H9 (cell line): Measurements from ENCODE around the gene CCDC158. TPM values are rescaled to one million over a fixed set of nuclear protein-coding genes. Genes with fewer than 3 reads are reported as not detected.

ENCODE experiments used
- DNase-seq: peaks from one replicate; pipeline ENCODE4 v3.0.0-alpha.2; 2017
- H2AFZ ChIP-seq: one replicate; pipeline ENCODE4 v1.6.1; 2013; ENCODE audit warnings: mild to moderate bottlenecking, low read length, control low read depth, moderate library complexity
- H2AK5ac ChIP-seq: 2 replicates; pipeline ENCODE4 v1.6.1; 2013; ENCODE audit warnings: low read length, control low read depth, mixed read lengths; ENCODE audit not compliant: insufficient read length
- H2BK120ac ChIP-seq: one replicate; pipeline ENCODE4 v1.6.1; 2013; ENCODE audit warnings: low read depth, mild to moderate bottlenecking, low read length, control low read depth, inconsistent platforms; ENCODE audit not compliant: poor library complexity, severe bottlenecking
- H2BK12ac ChIP-seq: 2 replicates; pipeline ENCODE4 v1.6.1; 2013; ENCODE audit warnings: low read length, control low read depth, mixed read lengths, low read depth; ENCODE audit not compliant: insufficient read length
- H2BK15ac ChIP-seq: 2 replicates; pipeline ENCODE4 v1.6.1; 2013; ENCODE audit warnings: low read depth, low read length, control low read depth
- H2BK20ac ChIP-seq: one replicate; pipeline ENCODE4 v1.6.1; 2013; ENCODE audit warnings: low read depth, mild to moderate bottlenecking, low read length, control low read depth, inconsistent platforms; ENCODE audit not compliant: poor library complexity, severe bottlenecking
- H2BK5ac ChIP-seq: 2 replicates; pipeline ENCODE4 v1.6.1; 2013; ENCODE audit warnings: low read length, control low read depth, mixed read lengths; ENCODE audit not compliant: insufficient read length
- H3K14ac ChIP-seq: 2 replicates; pipeline ENCODE4 v1.6.1; 2013; ENCODE audit warnings: low read length, control low read depth; ENCODE audit not compliant: insufficient read depth
- H3K18ac ChIP-seq: 2 replicates; pipeline ENCODE4 v1.6.1; 2013; ENCODE audit warnings: low read depth, mild to moderate bottlenecking, mixed read lengths, low read length, control low read depth; ENCODE audit not compliant: insufficient read length
- H3K23ac ChIP-seq: 2 replicates; pipeline ENCODE4 v1.6.1; 2013; ENCODE audit warnings: low read length, control low read depth, mixed read lengths, low read depth; ENCODE audit not compliant: insufficient read length
- H3K23me2 ChIP-seq: 2 replicates; pipeline ENCODE4 v1.6.1; 2013; ENCODE audit warnings: low read depth, mild to moderate bottlenecking, mixed read lengths, low read length, control low read depth; ENCODE audit not compliant: insufficient read length, poor library complexity, severe bottlenecking
- H3K27ac ChIP-seq: 2 replicates; pipeline ENCODE4 v1.5.1; 2013; ENCODE audit warnings: low read length, control low read depth, mixed read lengths, low read depth; ENCODE audit not compliant: insufficient read length
- H3K27me3 ChIP-seq: 2 replicates; pipeline ENCODE4 v1.6.1; 2013; ENCODE audit warnings: low read length, control low read depth, inconsistent platforms; ENCODE audit not compliant: insufficient read depth
- H3K4ac ChIP-seq: 2 replicates; pipeline ENCODE4 v1.6.1; 2013; ENCODE audit warnings: low read depth, mild to moderate bottlenecking, control low read depth, inconsistent platforms, low read length, moderate library complexity
- H3K4me1 ChIP-seq: 2 replicates; pipeline ENCODE4 v1.6.1; 2013; ENCODE audit warnings: low read length, control low read depth, inconsistent platforms; ENCODE audit not compliant: insufficient read depth
- H3K4me2 ChIP-seq: 2 replicates; pipeline ENCODE4 v1.6.1; 2013; ENCODE audit warnings: low read length, control low read depth, mixed read lengths; ENCODE audit not compliant: insufficient read length, insufficient read depth
- H3K56ac ChIP-seq: 2 replicates; pipeline ENCODE4 v1.6.1; 2013; ENCODE audit warnings: low read depth, mild to moderate bottlenecking, mixed read lengths, low read length, control low read depth; ENCODE audit not compliant: insufficient read length
- H3K79me1 ChIP-seq: 2 replicates; pipeline ENCODE4 v1.6.1; 2013; ENCODE audit warnings: low read depth, mild to moderate bottlenecking, moderate library complexity, low read length, control low read depth, inconsistent platforms; ENCODE audit not compliant: insufficient read depth, poor library complexity, severe bottlenecking
- H3K79me2 ChIP-seq: 2 replicates; pipeline ENCODE4 v1.6.1; 2013; ENCODE audit warnings: low read length, control low read depth, inconsistent platforms; ENCODE audit not compliant: insufficient read depth
- H3K9ac ChIP-seq: 2 replicates; pipeline ENCODE4 v1.6.1; 2013; ENCODE audit warnings: low read length, control low read depth, mixed read lengths; ENCODE audit not compliant: insufficient read length; ENCODE audit errors: extremely low read depth
- H3K9me3 ChIP-seq: one replicate; pipeline ENCODE4 v1.6.1; 2013; ENCODE audit warnings: low read depth, low read length, inconsistent platforms; ENCODE audit not compliant: control insufficient read depth
- H3T11ph ChIP-seq: one replicate; pipeline ENCODE4 v1.6.1; 2013; ENCODE audit warnings: mild to moderate bottlenecking, low read length, control low read depth, inconsistent platforms
- H4K20me1 ChIP-seq: one replicate; pipeline ENCODE4 v1.6.1; 2013; ENCODE audit not compliant: control insufficient read depth, insufficient read length, insufficient read depth
- H4K5ac ChIP-seq: 2 replicates; pipeline ENCODE4 v1.6.1; 2013; ENCODE audit warnings: low read depth, mild to moderate bottlenecking, mixed read lengths, low read length, control low read depth; ENCODE audit not compliant: insufficient read length
- H4K8ac ChIP-seq: replicated peaks from 2 replicates; pipeline ENCODE4 v1.6.1; 2013; ENCODE audit warnings: low read length, control low read depth, mixed read lengths, low read depth; ENCODE audit not compliant: insufficient read length
- H4K91ac ChIP-seq: 2 replicates; pipeline ENCODE4 v1.6.1; 2013; ENCODE audit warnings: low read depth, mild to moderate bottlenecking, moderate library complexity, mixed read lengths, low read length, control low read depth; ENCODE audit not compliant: insufficient read length
- H3K27ac Mint-ChIP-seq, 3 experiments: 2 replicates in 2 of 3; 3 replicates in 1 of 3; pipeline ENCODE4 v1.8.0; 2020 to 2021; ENCODE audit warnings: mixed read lengths in 3 of 3, mild to moderate bottlenecking in 1 of 3, moderate library complexity in 1 of 3
- H3K27me3 Mint-ChIP-seq: 2 replicates; pipeline ENCODE4 v1.8.0; 2021; ENCODE audit warnings: low read depth, mild to moderate bottlenecking, moderate library complexity, mixed read lengths
- H3K36me3 Mint-ChIP-seq, 3 experiments: 2 replicates in 2 of 3; 3 replicates in 1 of 3; pipeline ENCODE4 v1.8.0; 2020 to 2021; ENCODE audit warnings: low read depth in 3 of 3, mixed read lengths in 3 of 3; ENCODE audit not compliant: insufficient read depth in 1 of 3
- H3K4me1 Mint-ChIP-seq, 2 experiments: 2 replicates each; pipeline ENCODE4 v1.8.0; 2020; ENCODE audit warnings: mixed read lengths in 2 of 2
- H3K4me3 Mint-ChIP-seq, 2 experiments: 2 replicates in 1 of 2; 3 replicates in 1 of 2; pipeline ENCODE4 v1.8.0; 2020 to 2021; ENCODE audit warnings: mild to moderate bottlenecking in 2 of 2, mixed read lengths in 2 of 2, moderate library complexity in 1 of 2
- H3K9me3 Mint-ChIP-seq, 2 experiments: 2 replicates in 1 of 2; 3 replicates in 1 of 2; pipeline ENCODE4 v1.8.0; 2020; ENCODE audit warnings: mild to moderate bottlenecking in 2 of 2, mixed read lengths in 2 of 2, moderate library complexity in 1 of 2
- CTCF ChIP-seq: fragments of 200-600 bp; sonication (generic); conservative IDR thresholded peaks from 3 replicates; pipeline ENCODE4 v1.8.0; 2021; ENCODE audit warnings: antibody characterized with exemption, mild to moderate bottlenecking
- WGBS: extraction: QIAGEN DNeasy Blood & Tissue Kit; methylation state at CpG from one replicate; pipeline ENCODE4 v1.1.7; 2013; ENCODE audit warnings: missing lambda C conversion rate, low lambda C conversion rate, mixed read lengths; ENCODE audit not compliant: insufficient read length; ENCODE audit errors: extremely low coverage; 5-methylcytosine and 5-hydroxymethylcytosine counted together
- total RNA-seq: library from RNA; stranded (reverse); gene quantifications from 2 replicates; pipeline ENCODE4 v1.2.1, GENCODE V29; 2021

The CCDC158 gene
- total RNA-seq, 1 experiment from 2014 or later = not detected

GRCh38 chr4:76381986-76382385 lies 39.0 kb downstream of the CCDC158 start:
- H2BK12ac ChIP-seq = no peak overlapping the region
- no peak for DNase-seq
- no peak overlapping the region for H3K4me2 ChIP-seq
- H3K27me3 ChIP-seq = no peaks in the 10 kb centered on the region
- WGBS = no CpG with 5 or more reads among the region's 3 CpGs
- no peak overlapping the region for H3K27ac Mint-ChIP-seq
- no peak overlapping the region for H2BK15ac ChIP-seq
- no peaks in the 10 kb centered on the region for H3K79me1 ChIP-seq
- no peak overlapping the region for H2AK5ac ChIP-seq
- H3T11ph ChIP-seq = no peak overlapping the region
- H3K4me1 ChIP-seq = peaks cover 6% of the 10 kb centered on the region; the same call in 1 of the 2 replicates
- peaks cover 56 to 60% of the 10 kb centered on the region in 2 experiments for H3K4me1 Mint-ChIP-seq
- H3K23ac ChIP-seq = no peak overlapping the region
- H3K27ac ChIP-seq = no peak overlapping the region
- peaks cover 20 to 21% of the 10 kb centered on the region in 2 experiments for H3K9me3 Mint-ChIP-seq
- H4K20me1 ChIP-seq = no peaks in the 10 kb centered on the region
- H3K4me3 Mint-ChIP-seq = no peak overlapping the region
- no peak overlapping the region for H3K9ac ChIP-seq
- H3K18ac ChIP-seq = no peak overlapping the region
- TF ChIP-seq CTCF = no peak
- no peaks in the 10 kb centered on the region for H3K27me3 Mint-ChIP-seq
- no peaks in the 10 kb centered on the region for H3K79me2 ChIP-seq
- H3K4ac ChIP-seq = no peak overlapping the region; the same call in 1 of the 2 replicates
- no peaks in the 10 kb centered on the region for H3K23me2 ChIP-seq
- H3K36me3 Mint-ChIP-seq = peaks cover 10 to 18% (median 16%) of the 10 kb centered on the region in 3 experiments
- H4K5ac ChIP-seq = no peak overlapping the region
- no peak overlapping the region for H2BK120ac ChIP-seq
- H3K9me3 ChIP-seq = no peaks in the 10 kb centered on the region
- no peak overlapping the region for H3K14ac ChIP-seq
- H4K8ac ChIP-seq = no peak overlapping the region
- no peak overlapping the region for H4K91ac ChIP-seq
- H2BK20ac ChIP-seq = no peak overlapping the region
- no peak overlapping the region for H2AFZ ChIP-seq
- no peak overlapping the region for H2BK5ac ChIP-seq
- no peak overlapping the region for H3K56ac ChIP-seq
